Prostate gland (tissue), 2 donors: Measurements from ENCODE around the gene MPPED1. TPM values are rescaled to one million over a fixed set of nuclear protein-coding genes. Genes with fewer than 3 reads are reported as not detected.

Experiments
- DNase-seq: peaks from one replicate; pipeline ENCODE4 v3.0.0-alpha.2; 2019; ENCODE audit warnings: low spot score
- H3K27ac ChIP-seq, 2 donors: fragments of 200-600 bp; sonication (generic); 2 replicates each; pipeline ENCODE4 v1.5.1; 2017 to 2019
- H3K27me3 ChIP-seq: fragments of 200-600 bp; sonication (generic); replicated peaks from 2 replicates; pipeline ENCODE4 v1.5.1; 2019; ENCODE audit not compliant: insufficient read depth
- H3K36me3 ChIP-seq, 2 donors: fragments of 200-600 bp; sonication (generic); 1 replicate in 1 of 2; 2 replicates in 1 of 2; pipeline versions ENCODE4 v1.5.1 to v1.8.1; 2017 to 2019
- H3K4me1 ChIP-seq: fragments of 200-600 bp; sonication (generic); replicated peaks from 2 replicates; pipeline ENCODE4 v1.5.1; 2019
- H3K4me3 ChIP-seq, 2 donors: fragments of 200-600 bp; sonication (generic); 2 replicates each; pipeline ENCODE4 v1.5.1; 2017 to 2019
- H3K9me3 ChIP-seq: fragments of 200-600 bp; sonication (generic); 2 replicates; pipeline ENCODE4 v1.5.1; 2017
- POLR2A ChIP-seq: fragments of 450-650 bp; IDR thresholded peaks from one replicate; pipeline ENCODE4 v1.6.1; 2016; ENCODE audit warnings: antibody characterized with exemption, mild to moderate bottlenecking
- POLR2AphosphoS5 ChIP-seq: sonication (generic); formaldehyde crosslinking; IDR thresholded peaks from one replicate; pipeline ENCODE4 v1.6.1; 2017; ENCODE audit warnings: antibody characterized with exemption
- WGBS: methylation state at CpG from one replicate; pipeline ENCODE4 v1.1.5; 2018; 5-methylcytosine and 5-hydroxymethylcytosine counted together
- intact Hi-C: fragments of 100-400 bp; cut with DNase I; formaldehyde crosslinking; loops from one replicate; pipeline ENCODE4 v1.14.2; 2022
- total RNA-seq, 2 donors: library from RNA; depleted of rRNA; stranded (reverse); fragments of >200 nt; gene quantifications; one replicate each; pipeline ENCODE4 v1.1.0, GENCODE V29; 2016
- TF ChIP-seq, protein P1 (sequence below), 4 experiments: fragments of 200-600 bp in 2 of 4; fragments of 450-650 bp in 2 of 4; sonication (generic) in 2 of 4; IDR thresholded peaks; 1 replicate in 3 of 4; 2 replicates in 1 of 4; pipeline ENCODE4 v1.5.1; 2016 to 2019; ENCODE audit warnings: antibody characterized with exemption in 4 of 4, mild to moderate bottlenecking in 2 of 4, moderate library complexity in 2 of 4

The MPPED1 gene
- total RNA-seq, 2 donors from 2014 or later, result 0.77 to 6.4 TPM

DNA sequence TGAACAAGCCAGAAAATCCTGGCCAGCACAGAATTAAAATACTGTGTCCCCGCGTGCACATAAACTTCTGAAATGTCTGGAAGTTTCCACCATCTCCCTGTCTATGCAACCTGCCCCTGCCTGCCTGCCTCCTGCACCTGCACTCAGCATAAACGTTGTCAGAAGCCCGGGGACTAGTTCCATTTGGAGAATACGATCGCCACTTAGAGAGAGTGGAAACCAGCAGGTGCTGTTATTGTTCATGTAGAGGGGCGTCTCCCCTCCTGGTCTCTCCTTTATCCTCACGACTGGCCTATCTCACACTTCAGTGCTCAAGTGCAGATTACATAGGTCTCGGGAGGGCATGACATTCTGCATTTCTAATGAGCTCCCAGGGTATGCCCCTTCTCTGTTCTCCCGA is 35.6 kb downstream of the MPPED1 start:
- H3K9me3 ChIP-seq, result no peaks in the 10 kb centered on the region
- H3K27me3 ChIP-seq, result no peaks in the 10 kb centered on the region
- no peaks in the 10 kb centered on the region for H3K36me3 ChIP-seq
- WGBS, result 52% methylated on average over 10 of the region's 10 CpGs
- TF ChIP-seq POLR2AphosphoS5 (no peak), POLR2A (no peak)
- TF ChIP-seq, protein P1, sequence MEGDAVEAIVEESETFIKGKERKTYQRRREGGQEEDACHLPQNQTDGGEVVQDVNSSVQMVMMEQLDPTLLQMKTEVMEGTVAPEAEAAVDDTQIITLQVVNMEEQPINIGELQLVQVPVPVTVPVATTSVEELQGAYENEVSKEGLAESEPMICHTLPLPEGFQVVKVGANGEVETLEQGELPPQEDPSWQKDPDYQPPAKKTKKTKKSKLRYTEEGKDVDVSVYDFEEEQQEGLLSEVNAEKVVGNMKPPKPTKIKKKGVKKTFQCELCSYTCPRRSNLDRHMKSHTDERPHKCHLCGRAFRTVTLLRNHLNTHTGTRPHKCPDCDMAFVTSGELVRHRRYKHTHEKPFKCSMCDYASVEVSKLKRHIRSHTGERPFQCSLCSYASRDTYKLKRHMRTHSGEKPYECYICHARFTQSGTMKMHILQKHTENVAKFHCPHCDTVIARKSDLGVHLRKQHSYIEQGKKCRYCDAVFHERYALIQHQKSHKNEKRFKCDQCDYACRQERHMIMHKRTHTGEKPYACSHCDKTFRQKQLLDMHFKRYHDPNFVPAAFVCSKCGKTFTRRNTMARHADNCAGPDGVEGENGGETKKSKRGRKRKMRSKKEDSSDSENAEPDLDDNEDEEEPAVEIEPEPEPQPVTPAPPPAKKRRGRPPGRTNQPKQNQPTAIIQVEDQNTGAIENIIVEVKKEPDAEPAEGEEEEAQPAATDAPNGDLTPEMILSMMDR (IDR thresholded peaks at IDR 0.05), result no peak
- DNase-seq, result no peak
- no peak overlapping the region for H3K27ac ChIP-seq
- intact Hi-C loops, result no loop called here
- no peaks in the 10 kb centered on the region for H3K4me1 ChIP-seq
- H3K4me3 ChIP-seq, result no peak overlapping the region

- intact Hi-C loops, result no loop called here
- Histone ChIP-seq H3K27me3 (no peaks in the 10 kb centered on the region), H3K4me3 (no peak overlapping the region), H3K4me1 (no peaks in the 10 kb centered on the region), H3K9me3 (no peaks in the 10 kb centered on the region), H3K27ac (no peak overlapping the region), H3K36me3 (no peaks in the 10 kb centered on the region)
- no peak for DNase-seq
- 83% methylated on average over 3 of the region's 3 CpGs for WGBS
- TF ChIP-seq POLR2AphosphoS5 (no peak), POLR2A (no peak)
- TF ChIP-seq, protein P1 (IDR thresholded peaks at IDR 0.05), result no peak
These were observed 36.2 kb downstream of the MPPED1 start for GRCh38 chr22:43448048-43448447.

DNA sequence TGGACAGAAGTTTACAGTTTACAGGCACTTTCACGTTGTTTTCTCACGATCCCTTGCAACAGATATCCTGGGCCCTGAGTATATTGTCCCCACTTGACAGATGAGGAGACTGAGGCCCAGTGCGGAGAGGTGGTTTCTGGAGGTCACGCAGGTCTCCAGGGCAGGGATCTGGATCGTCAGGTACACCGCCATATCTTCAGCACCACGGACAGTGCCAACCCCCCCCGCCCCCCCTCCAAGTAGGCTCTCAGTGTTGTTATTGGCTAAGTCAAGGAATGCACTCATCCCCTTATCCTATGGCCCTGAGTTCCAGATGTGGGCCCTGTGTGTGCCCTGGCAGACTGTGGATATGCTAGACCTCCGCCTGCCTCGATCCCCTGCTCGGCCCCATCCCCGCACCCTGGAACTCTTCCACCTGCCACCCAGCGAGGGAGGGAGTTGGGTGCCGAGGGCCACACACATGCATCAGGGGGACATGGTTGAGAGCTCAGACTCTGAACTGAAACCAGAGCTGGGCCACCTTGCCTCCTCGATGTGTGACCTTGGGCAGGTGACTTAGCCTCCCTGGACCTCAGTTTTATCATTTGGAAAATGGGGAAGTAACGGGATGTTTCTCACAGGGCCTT is 37.5 kb downstream of the MPPED1 start:
- no peak overlapping the region for H3K27ac ChIP-seq
- no peaks in the 10 kb centered on the region for H3K4me1 ChIP-seq
- 72% methylated on average over 15 of the region's 16 CpGs for WGBS
- intact Hi-C loops, result no loop called here
- H3K27me3 ChIP-seq, result no peaks in the 10 kb centered on the region
- no peak for DNase-seq
- no peak for TF ChIP-seq POLR2AphosphoS5
- TF ChIP-seq, protein P1 (IDR thresholded peaks at IDR 0.05), result no peak
- no peak for TF ChIP-seq POLR2A
- no peaks in the 10 kb centered on the region for H3K9me3 ChIP-seq
- H3K4me3 ChIP-seq, result no peak overlapping the region
- no peaks in the 10 kb centered on the region for H3K36me3 ChIP-seq

- Histone ChIP-seq H3K9me3 (no peaks in the 10 kb centered on the region), H3K27ac (no peak overlapping the region), H3K36me3 (no peaks in the 10 kb centered on the region), H3K27me3 (no peaks in the 10 kb centered on the region), H3K4me3 (no peak overlapping the region), H3K4me1 (no peaks in the 10 kb centered on the region)
- 84% methylated on average over 11 of the region's 11 CpGs for WGBS
- no peak for DNase-seq
- TF ChIP-seq POLR2A, result no peak
- TF ChIP-seq POLR2AphosphoS5, result no peak
- TF ChIP-seq, protein P1 (IDR thresholded peaks at IDR 0.05), result no peak
- intact Hi-C loops, result no loop called here
These were observed 38.0 kb downstream of the MPPED1 start for GRCh38 chr22:43449831-43450225.

- intact Hi-C loops, result no loop called here
- TF ChIP-seq, protein P1 (IDR thresholded peaks at IDR 0.05), result no peak
- TF ChIP-seq POLR2A, result no peak
- TF ChIP-seq POLR2AphosphoS5, result no peak
- H3K27me3 ChIP-seq, result no peaks in the 10 kb centered on the region
These were observed 39.7 kb downstream of the MPPED1 start for GRCh38 chr22:43451371-43452050.

More at GRCh38 chr22:43451371-43452050, 39.7 kb downstream of the MPPED1 start:
- Histone ChIP-seq H3K9me3 (no peaks in the 10 kb centered on the region), H3K27ac (no peak overlapping the region), H3K4me1 (no peaks in the 10 kb centered on the region), H3K36me3 (no peaks in the 10 kb centered on the region), H3K4me3 (no peak overlapping the region)
- DNase-seq, result no peak
- 82% methylated on average over 18 of the region's 18 CpGs for WGBS
